ENCODE data around the gene MYOF. TPM values are rescaled to one million over a fixed set of nuclear protein-coding genes. Genes with fewer than 3 reads are reported as not detected.
A peak's percentile ranks its signal among the peaks of the same experiment; 100 is the strongest.

Gene MYOF
- polyA plus RNA-seq, 1 of the 3 experiments (the other 2 are of a cell fraction): 103 TPM

- Histone ChIP-seq H3F3A (replicated peaks; ENCODE audit: insufficient read depth) (no peaks in the 10 kb centered on the region), H3K9ac (peak overlapping the region; percentile 70), H3K79me2 (ENCODE audit: insufficient read depth) (peaks cover 43% of the 10 kb centered on the region), H3K9me2 (no peaks in the 10 kb centered on the region), H4K20me1 (ENCODE audit: insufficient read depth) (no peaks in the 10 kb centered on the region), H3K9me3 (no peaks in the 10 kb centered on the region), H3K4me1 (ENCODE audit: control insufficient read depth in 1 of 2, insufficient read depth in 2 of 2, low read depth in 1 of 2, low read length in 1 of 2) (no peaks in the 10 kb centered on the region; a peak in 2 of 4 replicates), H2AFZ (ENCODE audit: low read depth) (peak overlapping the region; percentile 98), H3K27ac (ENCODE audit: low read depth in 2 of 2, low read length in 1 of 2) (peak overlapping the region; percentile 44 to 54; a peak in 3 of 4 replicates), H3K27me3 (ENCODE audit: insufficient read depth) (no peaks in the 10 kb centered on the region), H3K4me2 (peak overlapping the region; percentile 87), H3K36me3 (replicated peaks in 1 of 2; ENCODE audit: control insufficient read depth in 1 of 2, insufficient read depth in 2 of 2, low read length in 1 of 2) (peaks cover 0 to 3% of the 10 kb centered on the region in 2 experiments), H3K4me3 (ENCODE audit: low read depth in 2 of 2, low read length in 1 of 2) (peak overlapping the region; percentile 81 to 82)
- 0 out of 2 replicates have a peak, but pooled peaks have one; percentile 21 for TF ChIP-seq MXI1 (IDR thresholded peaks at IDR 0.05; ENCODE audit: low read depth, low read length)
- TF ChIP-seq TCF12 (IDR thresholded peaks at IDR 0.05): no peak
- peak; percentile 22; the same call in 1 of the 2 replicates for TF ChIP-seq NFIC (IDR thresholded peaks at IDR 0.05; ENCODE audit: borderline replicate concordance)
- ChIA-PET POLR2A (no interaction called here), CTCF (interaction anchor here (0.5 to 4.0 kb wide), 5 partner anchors 13 to 363 kb away, joined by 3 to 25 read pairs (median 3); partner anchors contain the start of gene MYOF)
- 6% methylated on average over 26 of the region's 28 CpGs for WGBS (ENCODE audit: low lambda C conversion rate)
- DNase-seq: peak; percentile 44
Observed at GRCh38 chr10:93495654-93496321, 13.7 kb upstream of the MYOF start.

- TF ChIP-seq MAX (IDR thresholded peaks at IDR 0.05; ENCODE audit: low read depth): no peak
- H3K9me2 ChIP-seq: no peaks in the 10 kb centered on the region
- no peak for DNase-seq
- no peaks in the 10 kb centered on the region for H3K36me3 ChIP-seq (replicated peaks in 1 of 2; ENCODE audit: control insufficient read depth in 1 of 2, insufficient read depth in 2 of 2, low read length in 1 of 2)
- H3K79me2 ChIP-seq (ENCODE audit: insufficient read depth): peaks cover 30% of the 10 kb centered on the region
- H3F3A ChIP-seq (replicated peaks; ENCODE audit: insufficient read depth): no peaks in the 10 kb centered on the region
- no peak overlapping the region for H3K9ac ChIP-seq
- H3K9me3 ChIP-seq: no peaks in the 10 kb centered on the region
- H2AFZ ChIP-seq (ENCODE audit: low read depth): no peak overlapping the region
- no peaks in the 10 kb centered on the region for H4K20me1 ChIP-seq (ENCODE audit: insufficient read depth)
- ChIA-PET CTCF (interaction anchor here (0.9 to 4.0 kb wide), 3 partner anchors 17 to 118 kb away, joined by 3 to 25 read pairs (median 5); no protein-coding TSS in a partner anchor), POLR2A (no interaction called here)
- H3K27me3 ChIP-seq (ENCODE audit: insufficient read depth): no peaks in the 10 kb centered on the region
- no peak overlapping the region for H3K4me3 ChIP-seq (ENCODE audit: low read depth in 2 of 2, low read length in 1 of 2)
- 100% methylated on average over 1 of the region's 2 CpGs for WGBS (ENCODE audit: low lambda C conversion rate)
- no peaks in the 10 kb centered on the region; a peak in 2 of 4 replicates for H3K4me1 ChIP-seq (ENCODE audit: control insufficient read depth in 1 of 2, insufficient read depth in 2 of 2, low read depth in 1 of 2, low read length in 1 of 2)
- no peak overlapping the region for H3K27ac ChIP-seq (ENCODE audit: low read depth in 2 of 2, low read length in 1 of 2)
- no peak overlapping the region for H3K4me2 ChIP-seq
Observed at GRCh38 chr10:93494494-93494893, 12.4 kb upstream of the MYOF start.

- Histone ChIP-seq H3K9ac (no peak overlapping the region), H3K4me2 (no peak overlapping the region), H2AFZ (ENCODE audit: low read depth) (no peak overlapping the region), H3K9me3 (no peaks in the 10 kb centered on the region), H3F3A (replicated peaks; ENCODE audit: insufficient read depth) (no peaks in the 10 kb centered on the region), H4K20me1 (ENCODE audit: insufficient read depth) (no peaks in the 10 kb centered on the region), H3K79me2 (ENCODE audit: insufficient read depth) (peaks cover 17% of the 10 kb centered on the region), H3K9me2 (no peaks in the 10 kb centered on the region), H3K27ac (ENCODE audit: low read depth in 2 of 2, low read length in 1 of 2) (no peak overlapping the region), H3K27me3 (ENCODE audit: insufficient read depth) (no peaks in the 10 kb centered on the region), H3K36me3 (replicated peaks in 1 of 2; ENCODE audit: control insufficient read depth in 1 of 2, insufficient read depth in 2 of 2, low read length in 1 of 2) (no peaks in the 10 kb centered on the region), H3K4me3 (ENCODE audit: low read depth in 2 of 2, low read length in 1 of 2) (no peak overlapping the region), H3K4me1 (ENCODE audit: control insufficient read depth in 1 of 2, insufficient read depth in 2 of 2, low read depth in 1 of 2, low read length in 1 of 2) (no peaks in the 10 kb centered on the region; a peak in 1 of 4 replicates)
- CTCF ChIA-PET: interaction anchor here (3.7 to 16.8 kb wide), 2 partner anchors 11 to 116 kb away, joined by 24 to 515 read pairs; partner anchors contain the start of gene MYOF
- POLR2A ChIA-PET: interaction anchor here (0.6 kb wide), 1 partner anchor 125 kb away, joined by 3 read pairs; no protein-coding TSS in a partner anchor
- 97% methylated on average over 3 of the region's 3 CpGs for WGBS (ENCODE audit: low lambda C conversion rate)
- no peak for DNase-seq
- TF ChIP-seq ELF1 (IDR thresholded peaks at IDR 0.05): no peak
- no peak for TF ChIP-seq NRF1 (IDR thresholded peaks at IDR 0.05; ENCODE audit: low read depth, low read length)
- TF ChIP-seq USF2 (IDR thresholded peaks at IDR 0.05; ENCODE audit: borderline replicate concordance, low read depth, low read length): no peak
- no peak for TF ChIP-seq TEAD4 (IDR thresholded peaks at IDR 0.05; ENCODE audit: borderline replicate concordance, insufficient read depth)
- TF ChIP-seq FOSL2 (IDR thresholded peaks at IDR 0.05; ENCODE audit: borderline replicate concordance, low read depth): no peak
- no peak for TF ChIP-seq GATA2 (CRISPR knock-in tag; IDR thresholded peaks at IDR 0.05)
- TF ChIP-seq NFIC (IDR thresholded peaks at IDR 0.05; ENCODE audit: borderline replicate concordance): no peak
- no peak for TF ChIP-seq RXRA (IDR thresholded peaks at IDR 0.05; ENCODE audit: borderline replicate concordance, low read depth)
Observed at GRCh38 chr10:93493162-93493561, 11.0 kb upstream of the MYOF start.

Measured in SK-N-SH (cell line).